CD14-positive monocyte (primary cell): ENCODE measurements around the gene CCDC138. TPM values are rescaled to one million over a fixed set of nuclear protein-coding genes. Genes with fewer than 3 reads are reported as not detected.
"Not testable (repeated sequence)": the region's sequence is repeated elsewhere in the genome, so short reads cannot be mapped to it uniquely, and the experiment has no call there.

Source experiments
- DNase-seq, 3 donors: peaks; one replicate each; pipeline ENCODE4 v3.0.0-alpha.2; 2011 to 2022
- H2AFZ ChIP-seq: 2 replicates; pipeline ENCODE4 v1.6.0; 2012; ENCODE audit warnings: mild to moderate bottlenecking, low read depth, low read length, inconsistent platforms; ENCODE audit not compliant: insufficient read depth, poor library complexity, severe bottlenecking
- H3K27ac ChIP-seq, 2 donors: 1 replicate in 1 of 2; 2 replicates in 1 of 2; pipeline ENCODE4 v1.5.1; 2012 to 2013; ENCODE audit warnings: low read length in 2 of 2, control low read depth in 1 of 2, inconsistent platforms in 1 of 2, low read depth in 1 of 2, mild to moderate bottlenecking in 1 of 2
- H3K27me3 ChIP-seq, 2 donors: one replicate each; pipeline versions ENCODE4 v1.6.0 to v1.6.1; 2011 to 2013; ENCODE audit warnings: low read length in 2 of 2; ENCODE audit not compliant: control insufficient read depth in 2 of 2, insufficient read depth in 2 of 2
- H3K36me3 ChIP-seq, 2 donors: replicated peaks in 1 of 2; 1 replicate in 1 of 2; 2 replicates in 1 of 2; pipeline versions ENCODE4 v1.5.1 to v1.6.1; 2012 to 2013; ENCODE audit warnings: low read length in 2 of 2, control low read depth in 1 of 2, inconsistent platforms in 1 of 2, mild to moderate bottlenecking in 1 of 2; ENCODE audit not compliant: insufficient read depth in 2 of 2, control insufficient read depth in 1 of 2
- H3K4me1 ChIP-seq, 2 donors: 1 replicate in 1 of 2; 2 replicates in 1 of 2; pipeline versions ENCODE4 v1.5.1 to v1.6.1; 2012 to 2013; ENCODE audit warnings: low read length in 2 of 2, control low read depth in 1 of 2, inconsistent platforms in 1 of 2, mild to moderate bottlenecking in 1 of 2, moderate library complexity in 1 of 2; ENCODE audit not compliant: insufficient read depth in 2 of 2, control insufficient read depth in 1 of 2
- H3K4me2 ChIP-seq: replicated peaks from 2 replicates; pipeline ENCODE3; 2012; ENCODE audit warnings: low read length, moderate library complexity, mild to moderate bottlenecking; ENCODE audit not compliant: poor library complexity, severe bottlenecking; ENCODE audit errors: extremely low read depth
- H3K4me3 ChIP-seq, 3 experiments: fragments of 200-600 bp in 1 of 3; sonication (generic) in 1 of 3; replicated peaks in 1 of 3; 1 replicate in 2 of 3; 2 replicates in 1 of 3; pipeline ENCODE4 v1.5.1; 2011 to 2013; ENCODE audit warnings: low read length in 3 of 3, mild to moderate bottlenecking in 3 of 3, control low read depth in 2 of 3, low read depth in 2 of 3, inconsistent platforms in 1 of 3, moderate library complexity in 1 of 3
- H3K79me2 ChIP-seq: 2 replicates; pipeline ENCODE4 v1.6.0; 2012; ENCODE audit warnings: mild to moderate bottlenecking, control low read depth, inconsistent platforms, low read length, moderate library complexity; ENCODE audit not compliant: insufficient read depth
- H3K9ac ChIP-seq: 2 replicates; pipeline ENCODE4 v1.6.0; 2017; ENCODE audit warnings: low read length, mild to moderate bottlenecking; ENCODE audit not compliant: insufficient read depth, poor library complexity, severe bottlenecking
- H3K9me3 ChIP-seq, 2 donors: replicated peaks in 1 of 2; 1 replicate in 1 of 2; 2 replicates in 1 of 2; pipeline versions ENCODE4 v1.5.1 to v1.6.1; 2012 to 2013; ENCODE audit warnings: low read length in 2 of 2, control low read depth in 1 of 2; ENCODE audit not compliant: control insufficient read depth in 1 of 2, insufficient read depth in 1 of 2
- H4K20me1 ChIP-seq: 2 replicates; pipeline ENCODE4 v1.6.0; 2012; ENCODE audit warnings: mild to moderate bottlenecking, low read length, control low read depth, moderate library complexity; ENCODE audit not compliant: insufficient read depth
- H3K27ac Mint-ChIP-seq, 7 donors: one replicate each; pipeline ENCODE4 v1.8.0; 2020; ENCODE audit warnings: mild to moderate bottlenecking in 7 of 7, mixed read lengths in 7 of 7, moderate library complexity in 6 of 7, inconsistent platforms in 2 of 7
- H3K27me3 Mint-ChIP-seq, 3 donors: one replicate each; pipeline ENCODE4 v1.8.0; 2021 to 2022; ENCODE audit warnings: low read depth in 3 of 3, mild to moderate bottlenecking in 3 of 3, mixed read lengths in 3 of 3, moderate library complexity in 3 of 3, inconsistent platforms in 1 of 3
- H3K36me3 Mint-ChIP-seq, 2 donors: one replicate each; pipeline ENCODE4 v1.8.0; 2020; ENCODE audit warnings: mixed read lengths in 2 of 2, inconsistent platforms in 1 of 2, mild to moderate bottlenecking in 1 of 2
- H3K4me1 Mint-ChIP-seq: one replicate; pipeline ENCODE4 v1.8.0; 2020; ENCODE audit warnings: mild to moderate bottlenecking, mixed read lengths
- H3K4me3 Mint-ChIP-seq, 2 donors: one replicate each; pipeline ENCODE4 v1.8.0; 2020; ENCODE audit warnings: mild to moderate bottlenecking in 2 of 2, mixed read lengths in 2 of 2, moderate library complexity in 1 of 2
- H3K9me3 Mint-ChIP-seq, 7 donors: one replicate each; pipeline ENCODE4 v1.8.0; 2020 to 2022; ENCODE audit warnings: mixed read lengths in 7 of 7, mild to moderate bottlenecking in 6 of 7, moderate library complexity in 6 of 7, inconsistent platforms in 2 of 7
- WGBS: methylation state at CpG from one replicate; pipeline ENCODE4 v1.1.5; 2013; ENCODE audit warnings: missing lambda C conversion rate; ENCODE audit not compliant: insufficient coverage; 5-methylcytosine and 5-hydroxymethylcytosine counted together
- intact Hi-C, 2 donors: fragments of 100-400 bp; cut with micrococcal nuclease; formaldehyde crosslinking; loops; one replicate each; pipeline versions ENCODE4 v1.15.0 to v1.15.1; 2023
- polyA plus RNA-seq, 3 donors: library from polyadenylated mRNA; depleted of rRNA in 1 of 3; unstranded in 2 of 3; stranded (reverse) in 1 of 3; fragments of 300-500 nt in 2 of 3; fragments of >200 nt in 1 of 3; fragmentation: Illumina TruSeq in 2 of 3; gene quantifications; 1 replicate in 2 of 3; 2 replicates in 1 of 3; pipeline ENCODE4 v1.2.3, GENCODE V29; 2012 to 2021
- TF ChIP-seq, protein P1 (sequence below): fragments of 200-600 bp; IDR thresholded peaks from one replicate; pipeline ENCODE4 v1.8.0; 2022; ENCODE audit warnings: antibody characterized with exemption, mild to moderate bottlenecking

Gene CCDC138
- polyA plus RNA-seq, 3 donors = 0.54 to 0.72 (median 0.67) TPM

GRCh38 chr2:108766671-108767070 is 19.9 kb upstream of the CCDC138 start:
- H3K9me3 Mint-ChIP-seq, H3K4me3 Mint-ChIP-seq, H3K27ac Mint-ChIP-seq, H3K27ac ChIP-seq, H3K4me2 ChIP-seq, H3K9me3 ChIP-seq, DNase-seq, intact Hi-C loops, H4K20me1 ChIP-seq, H3K4me1 ChIP-seq, H3K27me3 Mint-ChIP-seq, H2AFZ ChIP-seq, H3K4me1 Mint-ChIP-seq, H3K4me3 ChIP-seq, H3K9ac ChIP-seq, H3K27me3 ChIP-seq, H3K79me2 ChIP-seq: not testable (repeated sequence)
- WGBS = 100% methylated on average over 2 of the region's 5 CpGs
- H3K36me3 Mint-ChIP-seq = peaks cover 48 to 56% of the 10 kb centered on the region in 2 donors
- H3K36me3 ChIP-seq = peaks cover 35 to 53% of the 10 kb centered on the region in 2 donors

DNA sequence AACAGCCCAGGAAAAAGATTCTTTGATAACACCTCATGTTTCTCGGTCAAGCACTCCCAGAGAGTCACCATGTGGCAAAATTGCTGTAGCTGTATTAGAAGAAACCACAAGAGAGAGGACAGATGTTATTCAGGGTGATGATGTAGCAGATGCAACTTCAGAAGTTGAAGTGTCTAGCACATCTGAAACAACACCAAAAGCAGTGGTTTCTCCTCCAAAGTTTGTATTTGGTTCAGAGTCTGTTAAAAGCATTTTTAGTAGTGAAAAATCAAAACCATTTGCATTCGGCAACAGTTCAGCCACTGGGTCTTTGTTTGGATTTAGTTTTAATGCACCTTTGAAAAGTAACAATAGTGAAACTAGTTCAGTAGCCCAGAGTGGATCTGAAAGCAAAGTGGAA is 18.7 kb upstream of the CCDC138 start:
- H3K4me3 Mint-ChIP-seq, H3K79me2 ChIP-seq, DNase-seq, H3K27me3 Mint-ChIP-seq, H3K4me1 ChIP-seq, H3K9ac ChIP-seq, H3K9me3 Mint-ChIP-seq, H3K27ac Mint-ChIP-seq, H3K27me3 ChIP-seq, H3K4me1 Mint-ChIP-seq, intact Hi-C loops, H3K27ac ChIP-seq, H2AFZ ChIP-seq, H4K20me1 ChIP-seq, H3K4me3 ChIP-seq, H3K9me3 ChIP-seq, H3K4me2 ChIP-seq: not testable (repeated sequence)
- peaks cover 43 to 61% of the 10 kb centered on the region in 2 donors for H3K36me3 ChIP-seq
- WGBS = no CpG with 5 or more reads among the region's 2 CpGs
- peaks cover 54 to 61% of the 10 kb centered on the region in 2 donors for H3K36me3 Mint-ChIP-seq

GRCh38 chr2:108776475-108776874 is 10.1 kb upstream of the CCDC138 start:
- intact Hi-C loops = no loop called here
- Histone ChIP-seq H3K9ac (no peak overlapping the region), H3K27me3 (no peaks in the 10 kb centered on the region), H2AFZ (no peak overlapping the region), H3K36me3 (peaks cover 86 to 93% of the 10 kb centered on the region in 2 donors), H3K4me3 (no peak overlapping the region), H3K79me2 (no peaks in the 10 kb centered on the region), H3K9me3 (no peaks in the 10 kb centered on the region), H3K27ac (no peak overlapping the region), H3K4me2 (no peak overlapping the region), H4K20me1 (no peaks in the 10 kb centered on the region), H3K4me1 (no peaks in the 10 kb centered on the region)
- H3K9me3 Mint-ChIP-seq = no peaks in the 10 kb centered on the region
- TF ChIP-seq, protein P1, sequence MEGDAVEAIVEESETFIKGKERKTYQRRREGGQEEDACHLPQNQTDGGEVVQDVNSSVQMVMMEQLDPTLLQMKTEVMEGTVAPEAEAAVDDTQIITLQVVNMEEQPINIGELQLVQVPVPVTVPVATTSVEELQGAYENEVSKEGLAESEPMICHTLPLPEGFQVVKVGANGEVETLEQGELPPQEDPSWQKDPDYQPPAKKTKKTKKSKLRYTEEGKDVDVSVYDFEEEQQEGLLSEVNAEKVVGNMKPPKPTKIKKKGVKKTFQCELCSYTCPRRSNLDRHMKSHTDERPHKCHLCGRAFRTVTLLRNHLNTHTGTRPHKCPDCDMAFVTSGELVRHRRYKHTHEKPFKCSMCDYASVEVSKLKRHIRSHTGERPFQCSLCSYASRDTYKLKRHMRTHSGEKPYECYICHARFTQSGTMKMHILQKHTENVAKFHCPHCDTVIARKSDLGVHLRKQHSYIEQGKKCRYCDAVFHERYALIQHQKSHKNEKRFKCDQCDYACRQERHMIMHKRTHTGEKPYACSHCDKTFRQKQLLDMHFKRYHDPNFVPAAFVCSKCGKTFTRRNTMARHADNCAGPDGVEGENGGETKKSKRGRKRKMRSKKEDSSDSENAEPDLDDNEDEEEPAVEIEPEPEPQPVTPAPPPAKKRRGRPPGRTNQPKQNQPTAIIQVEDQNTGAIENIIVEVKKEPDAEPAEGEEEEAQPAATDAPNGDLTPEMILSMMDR = no peak
- no peaks in the 10 kb centered on the region for H3K4me1 Mint-ChIP-seq
- no peaks in the 10 kb centered on the region for H3K27me3 Mint-ChIP-seq
- DNase-seq = no peak
- no peak overlapping the region for H3K4me3 Mint-ChIP-seq
- no CpG with 5 or more reads among the region's 3 CpGs for WGBS
- H3K36me3 Mint-ChIP-seq = peaks cover 68 to 88% of the 10 kb centered on the region in 2 donors
- H3K27ac Mint-ChIP-seq = no peak overlapping the region
